Liver (tissue), 3 donors: ENCODE data around the gene NR1D1.

ENCODE experiments used
- FOXA1 ChIP-seq: IDR thresholded peaks from 2 replicates; pipeline ENCODE4 v1.6.1; 2016; ENCODE audit warnings: antibody characterized with exemption
- SP1 ChIP-seq: IDR thresholded peaks from 2 replicates; pipeline ENCODE4 v1.6.1; 2018; ENCODE audit warnings: antibody characterized with exemption, mild to moderate bottlenecking
- TAF1 ChIP-seq: conservative IDR thresholded peaks from 2 replicates; pipeline ENCODE4 v1.6.1; 2016; ENCODE audit warnings: antibody characterized with exemption, mild to moderate bottlenecking
- TF ChIP-seq, protein P1 (sequence below): fragments of 150-350 bp; IDR thresholded peaks from 2 replicates; pipeline ENCODE4 v1.5.1; 2017; ENCODE audit warnings: improper control_type of control experiment, low read depth, low read length; ENCODE audit not compliant: missing input control
- TF ChIP-seq, protein P2 (sequence below): IDR thresholded peaks from 2 replicates; pipeline ENCODE4 v1.6.1; 2016; ENCODE audit warnings: antibody characterized with exemption
- donor health status: healthy.
- donor health status: healthy.

- TF ChIP-seq, protein P1, sequence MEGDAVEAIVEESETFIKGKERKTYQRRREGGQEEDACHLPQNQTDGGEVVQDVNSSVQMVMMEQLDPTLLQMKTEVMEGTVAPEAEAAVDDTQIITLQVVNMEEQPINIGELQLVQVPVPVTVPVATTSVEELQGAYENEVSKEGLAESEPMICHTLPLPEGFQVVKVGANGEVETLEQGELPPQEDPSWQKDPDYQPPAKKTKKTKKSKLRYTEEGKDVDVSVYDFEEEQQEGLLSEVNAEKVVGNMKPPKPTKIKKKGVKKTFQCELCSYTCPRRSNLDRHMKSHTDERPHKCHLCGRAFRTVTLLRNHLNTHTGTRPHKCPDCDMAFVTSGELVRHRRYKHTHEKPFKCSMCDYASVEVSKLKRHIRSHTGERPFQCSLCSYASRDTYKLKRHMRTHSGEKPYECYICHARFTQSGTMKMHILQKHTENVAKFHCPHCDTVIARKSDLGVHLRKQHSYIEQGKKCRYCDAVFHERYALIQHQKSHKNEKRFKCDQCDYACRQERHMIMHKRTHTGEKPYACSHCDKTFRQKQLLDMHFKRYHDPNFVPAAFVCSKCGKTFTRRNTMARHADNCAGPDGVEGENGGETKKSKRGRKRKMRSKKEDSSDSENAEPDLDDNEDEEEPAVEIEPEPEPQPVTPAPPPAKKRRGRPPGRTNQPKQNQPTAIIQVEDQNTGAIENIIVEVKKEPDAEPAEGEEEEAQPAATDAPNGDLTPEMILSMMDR: no peak
- no peak for TF ChIP-seq FOXA1
- TF ChIP-seq, protein P2, sequence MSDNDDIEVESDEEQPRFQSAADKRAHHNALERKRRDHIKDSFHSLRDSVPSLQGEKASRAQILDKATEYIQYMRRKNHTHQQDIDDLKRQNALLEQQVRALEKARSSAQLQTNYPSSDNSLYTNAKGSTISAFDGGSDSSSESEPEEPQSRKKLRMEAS: no peak
- no peak for TF ChIP-seq SP1
- TF ChIP-seq TAF1: no peak
These were observed 3.3 kb downstream of the NR1D1 start for GRCh38 chr17:40097087-40097486.
